HG03442 (cell line): ENCODE results near the gene LHFPL6.

Source experiments
- ATAC-seq: cut with Tn5 transposase; IDR thresholded peaks from one replicate; pipeline ENCODE4 v1.9.1; 2021; ENCODE audit warnings: mild to moderate bottlenecking, moderate library complexity; ENCODE audit not compliant: unreplicated experiment

The LHFPL6 gene

DNA sequence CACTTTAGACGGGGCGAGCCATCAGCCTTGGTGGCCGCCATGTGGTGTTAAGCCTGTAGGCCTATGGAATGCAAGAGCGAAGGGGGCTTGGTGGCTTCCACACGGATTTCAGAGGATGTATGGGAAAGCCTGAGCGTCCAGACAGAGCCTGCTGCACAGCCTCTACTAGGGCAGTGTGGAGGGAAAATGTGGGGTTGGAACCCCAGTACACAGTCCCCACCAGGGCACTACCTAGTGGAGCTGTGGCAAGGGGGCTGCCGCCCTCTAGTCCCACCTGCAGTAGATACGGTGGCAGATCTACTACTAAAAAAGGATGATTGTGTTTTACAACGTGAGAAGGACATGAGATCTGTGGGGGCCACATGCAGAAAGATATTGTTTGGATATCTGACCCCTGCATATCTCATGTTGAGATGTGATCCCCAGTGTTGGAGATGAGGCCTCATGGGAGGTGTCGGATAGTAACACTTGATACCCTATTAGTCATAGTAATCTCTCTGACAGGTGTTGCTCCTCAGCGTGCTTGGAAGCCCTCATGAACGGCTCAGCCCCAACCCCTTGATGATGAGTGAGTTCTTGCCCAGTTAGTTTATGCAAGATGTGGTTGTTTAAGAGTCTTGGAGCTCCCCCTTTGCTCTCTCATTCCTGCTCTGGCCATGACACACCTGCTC is 45.6 kb downstream of the LHFPL6 start:
- ATAC-seq, result no peak

DNA sequence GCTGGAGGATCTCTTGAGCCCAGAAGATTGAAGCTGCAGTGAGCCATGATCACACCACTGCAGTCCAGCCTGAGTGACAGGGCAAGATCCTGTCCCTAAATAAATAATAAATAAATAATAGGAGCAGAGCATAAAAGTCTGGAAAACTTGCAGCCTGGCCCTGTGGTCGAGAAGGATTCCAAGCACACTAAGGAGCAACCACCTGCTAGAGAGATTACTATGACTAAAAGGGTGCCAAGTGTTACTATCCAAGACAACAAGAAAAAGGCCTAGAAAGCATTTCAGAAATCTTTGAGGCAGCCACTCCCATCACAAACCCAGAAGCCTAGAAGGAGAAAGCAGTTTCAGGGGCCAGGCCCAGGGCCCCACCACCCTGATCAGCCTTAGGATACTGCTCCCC is 46.1 kb downstream of the LHFPL6 start:
- no peak for ATAC-seq

DNA sequence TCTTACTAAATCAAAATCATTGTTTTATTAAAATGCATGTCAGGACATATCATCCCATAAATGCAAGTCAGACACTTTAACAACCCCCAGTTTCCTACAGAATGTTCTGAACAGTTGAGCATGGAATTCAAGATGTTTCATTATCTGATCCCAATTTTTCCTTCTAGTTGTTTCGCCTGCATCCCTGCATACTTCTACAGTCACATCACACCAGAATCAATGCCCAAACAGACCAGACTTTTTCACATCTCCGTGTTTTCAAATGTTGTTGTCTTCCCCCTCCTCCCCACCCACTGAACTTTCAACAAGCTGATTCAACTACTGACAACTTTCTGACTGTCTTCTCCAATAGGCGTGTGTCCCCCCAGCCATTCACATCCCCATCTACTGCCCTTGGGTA is 48.6 kb downstream of the LHFPL6 start:
- no peak for ATAC-seq

DNA sequence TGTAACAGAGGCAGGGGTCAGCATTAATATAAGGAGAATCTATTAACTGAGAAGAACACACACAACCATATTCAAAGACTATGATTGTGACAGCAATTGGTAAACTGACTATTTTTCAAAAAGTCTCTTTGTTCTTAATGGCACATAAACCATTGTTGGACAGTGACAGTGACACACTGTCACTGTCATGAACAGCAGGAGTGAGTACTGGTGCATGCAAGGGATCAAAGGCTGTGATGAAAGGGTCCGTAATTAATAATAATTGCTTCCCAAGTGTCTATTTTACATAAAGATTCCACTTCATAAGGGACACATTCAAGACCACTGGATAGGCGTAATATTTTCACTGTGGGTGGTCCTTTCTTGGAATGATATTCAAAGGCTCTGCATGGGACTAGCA is 50.7 kb downstream of the LHFPL6 start:
- ATAC-seq, result no peak

DNA sequence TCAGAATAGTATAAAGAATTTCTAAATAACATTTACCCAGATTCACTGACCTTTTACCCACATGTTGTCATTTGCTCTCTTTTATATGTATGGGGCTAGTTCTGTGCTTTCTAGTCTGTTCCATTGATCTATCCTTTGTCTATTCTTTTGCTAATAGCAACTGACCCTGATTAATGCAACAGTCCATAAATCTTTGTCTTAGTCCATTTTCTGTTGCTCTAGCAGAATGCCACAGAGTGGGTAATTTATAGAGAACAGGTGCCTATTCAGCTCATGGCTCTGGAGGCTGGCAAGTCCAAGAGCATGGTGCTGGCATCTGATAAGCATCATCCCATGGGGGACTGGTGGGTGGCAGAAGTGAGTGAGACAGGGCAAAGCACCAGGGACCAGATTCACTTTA is 52.1 kb downstream of the LHFPL6 start:
- no peak for ATAC-seq

DNA sequence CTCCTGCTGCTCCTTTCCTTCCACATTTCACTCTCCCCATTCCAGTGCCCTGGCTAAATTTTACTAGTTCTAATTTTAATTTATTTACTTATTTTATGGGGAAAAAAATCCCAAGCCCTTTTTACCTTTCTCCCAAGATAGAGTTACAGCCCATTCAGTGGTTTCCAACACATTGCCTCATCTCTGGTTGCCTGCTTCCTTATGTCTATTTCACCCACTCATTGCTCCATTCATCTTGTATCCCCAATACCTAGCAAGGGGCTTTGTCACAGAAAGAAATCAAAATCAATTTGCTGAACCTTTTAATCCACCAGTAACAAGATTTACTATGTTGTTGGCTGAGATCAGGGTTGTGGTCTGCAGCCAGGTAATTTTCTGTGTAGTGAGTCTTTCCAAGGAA is 55.9 kb downstream of the LHFPL6 start:
- ATAC-seq, result no peak

- no peak for ATAC-seq
These were observed 60.6 kb downstream of the LHFPL6 start for GRCh38 chr13:39542361-39542760.

- no peak for ATAC-seq
These were observed 61.9 kb downstream of the LHFPL6 start for GRCh38 chr13:39540929-39541605.

- ATAC-seq, result no peak
These were observed 63.9 kb downstream of the LHFPL6 start for GRCh38 chr13:39538816-39539790.

DNA sequence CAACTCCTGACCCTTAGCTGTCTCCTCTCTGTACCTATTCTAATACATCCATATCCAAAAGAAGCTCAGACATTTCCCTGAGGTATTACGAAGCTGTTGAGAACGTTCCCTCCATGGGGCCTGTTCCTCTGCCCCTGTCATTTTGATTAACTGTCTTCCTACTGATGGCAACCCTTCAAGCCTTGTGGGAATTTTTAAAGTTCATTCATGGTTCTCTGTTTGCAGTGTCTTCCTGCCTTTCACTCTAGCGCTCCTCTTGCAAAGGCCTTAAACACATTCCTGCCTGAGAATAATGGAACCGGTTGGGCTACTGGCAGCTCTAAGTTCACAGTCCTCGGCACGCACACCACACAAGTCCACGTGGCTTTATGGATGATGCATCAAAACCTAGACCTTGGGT is 66.1 kb downstream of the LHFPL6 start:
- ATAC-seq, result no peak

- ATAC-seq, result no peak
These were observed 66.7 kb downstream of the LHFPL6 start for GRCh38 chr13:39536274-39536673.

GRCh38 chr13:39533651-39534150 is 69.3 kb downstream of the LHFPL6 start:
- ATAC-seq, result no peak

- ATAC-seq, result no peak
These were observed 71.3 kb downstream of the LHFPL6 start for GRCh38 chr13:39531646-39532045.

- no peak for ATAC-seq
These were observed 72.1 kb downstream of the LHFPL6 start for GRCh38 chr13:39530916-39531315.

DNA sequence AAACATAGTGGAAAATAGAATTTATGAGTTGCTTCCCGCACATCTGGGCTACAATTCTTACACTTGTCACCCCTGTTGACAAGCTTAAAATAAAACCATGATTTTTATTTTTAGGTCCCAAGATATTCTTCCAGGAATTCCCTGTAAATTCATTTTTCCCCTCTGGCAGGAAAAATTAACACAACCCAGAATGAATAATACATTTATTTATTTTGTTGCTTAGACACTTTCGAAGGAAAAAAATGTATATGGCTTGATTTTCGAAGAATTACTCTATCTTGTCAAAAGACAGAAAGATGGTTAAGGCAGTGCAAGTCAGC is 74.4 kb downstream of the LHFPL6 start:
- no peak for ATAC-seq

GRCh38 chr13:39527961-39528660 is 74.9 kb downstream of the LHFPL6 start:
- ATAC-seq, result no peak

DNA sequence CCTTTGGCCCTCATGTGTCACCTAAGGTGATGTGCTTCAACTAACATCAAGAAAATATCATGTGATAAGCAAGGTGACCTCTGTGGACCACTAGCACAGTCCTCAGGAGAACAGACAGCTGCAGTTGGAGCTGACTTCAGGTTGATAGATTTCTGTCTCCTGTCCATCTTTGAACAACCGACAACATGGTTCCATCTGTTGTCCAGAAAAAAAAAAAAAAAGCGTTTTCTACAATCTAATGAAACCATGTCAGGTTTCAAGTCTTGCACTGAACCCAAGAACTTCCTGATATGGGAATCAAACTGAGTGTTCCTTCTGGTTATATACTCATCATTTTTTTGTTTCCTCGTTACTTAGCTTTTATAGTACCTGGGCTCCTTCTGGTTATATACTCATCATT is 75.7 kb downstream of the LHFPL6 start:
- no peak for ATAC-seq

DNA sequence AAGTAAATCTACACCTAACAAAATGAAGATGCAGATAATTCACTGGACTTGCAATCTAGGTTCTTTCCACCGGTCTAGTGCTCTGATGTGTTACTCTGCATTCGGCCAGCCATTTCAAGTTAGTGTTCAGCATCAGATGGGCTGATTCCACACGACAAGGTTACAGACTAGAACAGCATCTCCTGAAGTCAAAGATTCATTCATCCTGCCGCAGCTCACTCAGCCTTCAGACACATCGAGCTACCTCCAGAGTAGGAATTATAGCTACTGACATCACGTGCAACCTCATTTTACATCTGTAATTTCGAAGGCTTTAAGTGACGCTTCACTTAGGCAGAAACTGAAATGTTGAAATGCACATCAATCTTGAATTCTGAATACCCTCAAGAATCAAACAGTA is 76.5 kb downstream of the LHFPL6 start:
- no peak for ATAC-seq

GRCh38 chr13:39525506-39525905 is 77.5 kb downstream of the LHFPL6 start:
- ATAC-seq, result no peak

DNA sequence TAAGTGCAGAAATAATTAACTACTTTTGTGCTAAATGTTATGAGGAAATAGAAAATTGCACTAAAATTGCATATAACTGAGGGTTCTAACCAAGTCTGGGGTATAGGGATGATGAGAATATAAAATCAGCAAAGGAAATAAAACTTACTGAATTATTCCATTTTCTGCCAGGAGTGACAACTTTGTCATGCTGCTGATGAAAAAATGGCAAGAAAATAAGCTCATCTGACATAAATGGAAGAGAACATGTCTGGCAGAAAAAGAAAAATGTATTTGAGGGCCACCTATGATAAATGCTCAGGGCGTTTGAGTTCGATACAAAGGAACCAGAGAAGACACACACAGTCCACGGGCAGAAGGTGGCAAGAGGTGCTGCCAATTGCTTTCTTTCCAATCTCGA is 78.2 kb downstream of the LHFPL6 start:
- ATAC-seq, result no peak

- no peak for ATAC-seq
These were observed 80.7 kb downstream of the LHFPL6 start for GRCh38 chr13:39522329-39522728.
